GM19467 (cell line): ENCODE measurements around the gene RFESD.
"Not testable (repeated sequence)": the region's sequence is repeated elsewhere in the genome, so short reads cannot be mapped to it uniquely, and the experiment has no call there.

Experiments used
- ATAC-seq: cut with Tn5 transposase; IDR thresholded peaks from one replicate; pipeline ENCODE4 v1.9.1; 2021; ENCODE audit warnings: mild to moderate bottlenecking, moderate library complexity; ENCODE audit not compliant: unreplicated experiment

The RFESD gene

DNA sequence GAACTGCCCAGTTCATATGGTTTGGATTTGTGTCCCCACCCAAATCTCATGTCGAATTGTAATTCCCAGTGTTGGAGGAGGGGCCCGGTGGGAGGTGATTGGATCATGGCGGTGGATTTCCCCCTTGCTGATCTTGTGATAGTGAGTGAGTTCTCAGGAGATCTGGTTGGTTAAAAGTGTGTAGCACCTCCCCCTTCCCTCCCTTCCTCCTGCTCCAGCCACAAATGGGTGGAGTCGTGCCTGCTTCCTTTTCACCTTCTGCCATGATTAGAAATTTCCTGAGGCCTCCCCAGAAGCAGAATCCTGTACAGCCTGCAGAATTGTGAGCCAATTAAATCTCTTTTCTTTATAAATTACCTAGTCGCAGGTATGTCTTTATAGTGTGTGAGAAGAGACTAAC is 59.6 kb downstream of the RFESD start:
- not testable (repeated sequence) for ATAC-seq

DNA sequence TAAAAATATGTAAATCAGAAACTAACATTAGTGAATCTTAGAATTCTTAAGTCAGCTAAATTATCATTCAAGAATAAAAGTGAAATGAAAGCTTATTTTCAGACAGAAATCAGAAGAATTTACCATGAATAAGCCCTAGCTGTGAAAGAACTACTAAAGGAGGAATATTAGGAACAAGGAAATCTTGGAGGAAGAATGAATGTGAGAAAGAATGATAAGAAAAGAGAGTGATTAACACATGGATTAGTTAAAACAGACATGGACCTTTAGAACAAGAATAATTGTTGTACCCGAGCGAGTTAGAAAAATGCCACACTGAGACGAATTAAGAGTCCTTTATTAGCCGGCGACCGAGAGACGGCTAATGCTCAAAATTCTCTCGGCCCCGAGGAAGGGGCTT is 60.5 kb downstream of the RFESD start:
- no peak for ATAC-seq
